Activated CD8-positive, alpha-beta T cell treated with anti-CD3 and anti-CD28 coated beads for 36 hours (primary cell): Measurements from ENCODE around the gene MIP. TPM values are rescaled to one million over a fixed set of nuclear protein-coding genes. Genes with fewer than 3 reads are reported as not detected.
"Not testable (repeated sequence)": the region's sequence is repeated elsewhere in the genome, so short reads cannot be mapped to it uniquely, and the experiment has no call there.

Experiments
- ATAC-seq: fragments of 200-7000 bp; cut with Tn5 transposase; one replicate; pipeline ENCODE4 v1.10.0; 2021; ENCODE audit warnings: mild to moderate bottlenecking, moderate library complexity
- CTCF ChIA-PET: fragments of 350-600 bp; sonication (Branson Sonifier 250); formaldehyde crosslinking; loops from one replicate; lab custom pipeline; 2021; ENCODE audit warnings: antibody characterized with exemption; lab: Charles Lee
- POLR2A ChIA-PET: fragments of 350-600 bp; sonication (Branson Sonifier 250); formaldehyde crosslinking; loops from one replicate; lab custom pipeline; 2021; ENCODE audit warnings: antibody characterized with exemption; lab: Charles Lee
- DNase-seq: peaks from one replicate; pipeline ENCODE4 v3.0.0-alpha.2; 2020
- H3K27ac Mint-ChIP-seq: one replicate; pipeline ENCODE4 v1.8.0; 2021; ENCODE audit warnings: mild to moderate bottlenecking, mixed read lengths
- H3K27me3 Mint-ChIP-seq: one replicate; pipeline ENCODE4 v1.8.0; 2021; ENCODE audit warnings: mixed read lengths
- H3K36me3 Mint-ChIP-seq: one replicate; pipeline ENCODE4 v1.8.0; 2021; ENCODE audit warnings: low read depth, mixed read lengths
- H3K4me1 Mint-ChIP-seq: one replicate; pipeline ENCODE4 v1.8.0; 2021; ENCODE audit warnings: low read depth, mixed read lengths
- H3K4me3 Mint-ChIP-seq: one replicate; pipeline ENCODE4 v1.8.0; 2021; ENCODE audit warnings: mild to moderate bottlenecking, moderate library complexity, mixed read lengths
- H3K9me3 Mint-ChIP-seq: one replicate; pipeline ENCODE4 v1.8.0; 2021; ENCODE audit warnings: mixed read lengths
- intact Hi-C: fragments of 100-400 bp; cut with micrococcal nuclease; formaldehyde crosslinking; loops from one replicate; pipeline ENCODE4 v1.10.0; 2022
- total RNA-seq, 2 experiments: library from RNA; stranded (reverse); gene quantifications; one replicate each; pipeline ENCODE4 v1.2.3, GENCODE V29; 2021
- TF ChIP-seq, protein P1 (sequence below): fragments of 200-600 bp; IDR thresholded peaks from one replicate; pipeline ENCODE4 v1.8.0; 2022; ENCODE audit warnings: antibody characterized with exemption, mild to moderate bottlenecking

The MIP gene
- total RNA-seq, 2 experiments from 2014 or later: not detected

DNA sequence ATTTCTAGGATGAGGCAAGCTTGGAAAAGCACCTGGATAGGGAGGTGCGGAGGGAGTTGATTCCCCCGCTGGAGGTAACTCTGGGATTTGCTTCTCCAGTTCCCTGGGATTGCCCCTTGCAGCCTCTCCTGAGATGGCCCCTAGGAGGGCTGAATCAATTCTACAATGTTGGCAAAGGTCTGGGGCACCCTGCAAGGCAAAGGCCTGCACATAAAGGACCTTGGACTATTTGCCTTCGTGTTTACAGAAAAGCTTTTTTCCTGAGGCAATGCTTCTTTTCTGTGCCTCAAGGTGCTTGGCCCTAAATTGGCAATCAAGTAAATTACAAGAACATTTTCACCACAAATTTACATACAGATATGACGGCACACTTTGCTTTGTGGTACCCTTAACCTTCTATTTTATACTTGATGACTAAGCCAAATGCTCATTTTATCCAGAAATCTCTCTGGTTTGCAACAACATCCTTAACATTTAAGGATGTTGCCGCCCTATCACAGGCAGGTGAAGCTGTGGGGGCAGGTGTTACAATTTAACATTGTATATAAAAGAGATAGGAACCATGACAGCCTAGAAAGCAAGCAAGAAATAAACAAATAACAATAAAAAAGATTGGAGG is 45.5 kb downstream of the MIP start:
- no peaks in the 10 kb centered on the region for H3K4me1 Mint-ChIP-seq
- TF ChIP-seq, protein P1, sequence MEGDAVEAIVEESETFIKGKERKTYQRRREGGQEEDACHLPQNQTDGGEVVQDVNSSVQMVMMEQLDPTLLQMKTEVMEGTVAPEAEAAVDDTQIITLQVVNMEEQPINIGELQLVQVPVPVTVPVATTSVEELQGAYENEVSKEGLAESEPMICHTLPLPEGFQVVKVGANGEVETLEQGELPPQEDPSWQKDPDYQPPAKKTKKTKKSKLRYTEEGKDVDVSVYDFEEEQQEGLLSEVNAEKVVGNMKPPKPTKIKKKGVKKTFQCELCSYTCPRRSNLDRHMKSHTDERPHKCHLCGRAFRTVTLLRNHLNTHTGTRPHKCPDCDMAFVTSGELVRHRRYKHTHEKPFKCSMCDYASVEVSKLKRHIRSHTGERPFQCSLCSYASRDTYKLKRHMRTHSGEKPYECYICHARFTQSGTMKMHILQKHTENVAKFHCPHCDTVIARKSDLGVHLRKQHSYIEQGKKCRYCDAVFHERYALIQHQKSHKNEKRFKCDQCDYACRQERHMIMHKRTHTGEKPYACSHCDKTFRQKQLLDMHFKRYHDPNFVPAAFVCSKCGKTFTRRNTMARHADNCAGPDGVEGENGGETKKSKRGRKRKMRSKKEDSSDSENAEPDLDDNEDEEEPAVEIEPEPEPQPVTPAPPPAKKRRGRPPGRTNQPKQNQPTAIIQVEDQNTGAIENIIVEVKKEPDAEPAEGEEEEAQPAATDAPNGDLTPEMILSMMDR: no peak
- intact Hi-C loops: no loop called here
- H3K27ac Mint-ChIP-seq: no peak overlapping the region
- no peak overlapping the region for H3K4me3 Mint-ChIP-seq
- ChIA-PET CTCF (no interaction called here), POLR2A (interaction anchor here (1.0 kb wide), 1 partner anchor 12 kb away, joined by 3 read pairs; no protein-coding TSS in a partner anchor)
- no peaks in the 10 kb centered on the region for H3K27me3 Mint-ChIP-seq
- no peaks in the 10 kb centered on the region for H3K36me3 Mint-ChIP-seq
- ATAC-seq: no peak
- no peak for DNase-seq
- H3K9me3 Mint-ChIP-seq: no peaks in the 10 kb centered on the region

GRCh38 chr12:56404227-56404626 is 50.2 kb downstream of the MIP start:
- POLR2A ChIA-PET, H3K36me3 Mint-ChIP-seq, CTCF ChIA-PET, H3K27me3 Mint-ChIP-seq, H3K4me3 Mint-ChIP-seq, ATAC-seq, DNase-seq, H3K27ac Mint-ChIP-seq, H3K4me1 Mint-ChIP-seq, H3K9me3 Mint-ChIP-seq, intact Hi-C loops: not testable (repeated sequence)

- ATAC-seq, DNase-seq, CTCF ChIA-PET, POLR2A ChIA-PET, intact Hi-C loops, H3K4me3 Mint-ChIP-seq, H3K27ac Mint-ChIP-seq, H3K27me3 Mint-ChIP-seq, H3K4me1 Mint-ChIP-seq, H3K36me3 Mint-ChIP-seq: not testable (repeated sequence)
- peaks cover 16% of the 10 kb centered on the region for H3K9me3 Mint-ChIP-seq
These were observed 52.8 kb downstream of the MIP start for GRCh38 chr12:56401612-56402011.

- peaks cover 16% of the 10 kb centered on the region for H3K9me3 Mint-ChIP-seq
- ATAC-seq, H3K4me1 Mint-ChIP-seq, intact Hi-C loops, POLR2A ChIA-PET, DNase-seq, CTCF ChIA-PET, H3K36me3 Mint-ChIP-seq, H3K4me3 Mint-ChIP-seq, H3K27me3 Mint-ChIP-seq, H3K27ac Mint-ChIP-seq: not testable (repeated sequence)
These were observed 53.3 kb downstream of the MIP start for GRCh38 chr12:56401125-56401524.

Other genes starting within 250 kb of the MIP start
- 10 to 100 TPM; 23.4 to 27.4 TPM for gene RNF41, start 232.7 kb downstream of the MIP start, total RNA-seq
- gene NABP2, start 230.3 kb downstream of the MIP start, total RNA-seq: 10 to 100 TPM; 58.7 to 60.2 TPM
- gene SLC39A5, start 224.6 kb downstream of the MIP start, total RNA-seq: under 1 TPM; 0.41 to 0.54 TPM
- gene ANKRD52, start 196.3 kb downstream of the MIP start, total RNA-seq: 10 to 100 TPM; 23.3 to 31.3 TPM
- gene COQ10A, start 187.7 kb downstream of the MIP start, total RNA-seq: 1 to 10 TPM; 7.9 to 9.6 TPM
- gene CS, start 154.3 kb downstream of the MIP start, total RNA-seq: 100 to 1,000 TPM; 292 to 297 TPM
- gene CNPY2, start 138.7 kb downstream of the MIP start, total RNA-seq: 10 to 100 TPM; 81.0 to 81.7 TPM
- gene PAN2, start 120.7 kb downstream of the MIP start, total RNA-seq: 10 to 100 TPM; 55.7 to 69.0 TPM
- 10 to 100 TPM; 41.3 to 41.5 TPM for gene IL23A, start 115.8 kb downstream of the MIP start, total RNA-seq
- 10 to 100 TPM; 64.4 to 69.7 TPM for gene STAT2, start 94.5 kb downstream of the MIP start, total RNA-seq
- gene APOF, start 91.8 kb downstream of the MIP start, total RNA-seq: not detected
- 10 to 100 TPM; 48.7 to 49.2 TPM for gene TIMELESS, start 5.2 kb downstream of the MIP start, total RNA-seq
- gene SPRYD4, start 13.9 kb upstream of the MIP start, total RNA-seq: 1 to 10 TPM; 3.2 to 3.3 TPM
- gene GLS2, start 33.5 kb upstream of the MIP start, total RNA-seq: 1 to 10 TPM; 5.2 to 7.3 TPM
- gene RBMS2, start 67.2 kb upstream of the MIP start, total RNA-seq: 1 to 10 TPM; 2.8 to 3.1 TPM
- gene BAZ2A, start 175.7 kb upstream of the MIP start, total RNA-seq: 10 to 100 TPM; 80.1 to 89.3 TPM
- 100 to 1,000 TPM; 859 to 869 TPM for gene ATP5F1B, start 191.3 kb upstream of the MIP start, total RNA-seq
- 100 to 1,000 TPM; 381 to 406 TPM for gene PTGES3, start 233.6 kb upstream of the MIP start, total RNA-seq